A549 (cell line): ENCODE results near the gene TRAF3. TPM values are rescaled to one million over a fixed set of nuclear protein-coding genes. Genes with fewer than 3 reads are reported as not detected.

Source experiments
- ATAC-seq, 2 experiments: fragments of 200-7000 bp in 1 of 2; fragments of >200 bp in 1 of 2; cut with Nextera tagmentation in 1 of 2; cut with Tn5 transposase in 1 of 2; 3 replicates each; pipeline versions ENCODE4 v1.8.0 to v1.9.1; 2018 to 2020; ENCODE audit warnings: mild to moderate bottlenecking in 1 of 2, moderate library complexity in 1 of 2
- CTCF ChIA-PET: fragments of 300-600 bp; sonication (Branson Sonifier 250); formaldehyde crosslinking; extraction: SDS; loops from one replicate; lab custom pipeline; 2021; ENCODE audit warnings: antibody characterized with exemption, inconsistent platforms; lab: Yijun Ruan, JAX
- POLR2A ChIA-PET: fragments of 350-600 bp; formaldehyde crosslinking; extraction: SDS; loops from one replicate; lab custom pipeline; 2021; ENCODE audit warnings: antibody characterized with exemption, inconsistent platforms; lab: Yijun Ruan, JAX
- DNase-seq, 2 experiments: peaks; one replicate each; pipeline versions ENCODE4 v3.0.0 to v3.0.0-alpha.2; 2011 to 2016; ENCODE audit warnings: low read depth in 1 of 2, low spot score in 1 of 2
- FAIRE-seq: peaks from 2 replicates; lab custom pipeline; 2011; peaks lifted over from hg19 to GRCh38; lab: Jason Lieb, UNC
- H3K27ac ChIP-seq, 2 experiments: fragments of >200 bp; sonication (Bioruptor Twin); formaldehyde crosslinking; 3 replicates each; pipeline ENCODE4 v1.5.1; 2016 to 2017
- H3K4me1 ChIP-seq: fragments of >200 bp; sonication (Bioruptor Twin); formaldehyde crosslinking; 3 replicates; pipeline ENCODE4 v1.6.1; 2016
- H3K4me2 ChIP-seq: fragments of >200 bp; sonication (Bioruptor Twin); formaldehyde crosslinking; 3 replicates; pipeline ENCODE4 v1.6.1; 2016
- H3K4me3 ChIP-seq: fragments of >200 bp; sonication (Bioruptor Twin); formaldehyde crosslinking; 3 replicates; pipeline ENCODE4 v1.5.1; 2016
- H3K9me3 ChIP-seq: fragments of >200 bp; sonication (Bioruptor Twin); formaldehyde crosslinking; 3 replicates; pipeline ENCODE4 v1.6.1; 2016
- CBX8 ChIP-seq: fragments of 200-600 bp; sonication (generic); IDR thresholded peaks from 2 replicates; pipeline ENCODE4 v1.6.1; 2016
- EHF ChIP-seq: fragments of 250-450 bp; sonication (Bioruptor Pico); IDR thresholded peaks from 2 replicates; pipeline ENCODE4 v1.5.0; 2020; ENCODE audit warnings: mild to moderate bottlenecking
- ESRRA ChIP-seq: fragments of 150-350 bp; IDR thresholded peaks from 2 replicates; pipeline ENCODE4 v1.6.1; 2014; ENCODE audit warnings: mild to moderate bottlenecking, low read length, borderline replicate concordance
- GATA3 ChIP-seq: IDR thresholded peaks from 2 replicates; pipeline ENCODE4 v1.6.1; 2012; ENCODE audit warnings: borderline replicate concordance
- HES2 ChIP-seq: fragments of >200 bp; sonication (Bioruptor Twin); formaldehyde crosslinking; IDR thresholded peaks from 2 replicates; pipeline ENCODE4 v1.6.1; 2016
- HOXB13 ChIP-seq: fragments of 250-450 bp; sonication (Bioruptor Pico); IDR thresholded peaks from 2 replicates; pipeline ENCODE4 v1.5.0; 2020; ENCODE audit warnings: low read depth, mild to moderate bottlenecking, moderate library complexity
- JUNB ChIP-seq: fragments of >200 bp; sonication (Bioruptor Twin); formaldehyde crosslinking; IDR thresholded peaks from 2 replicates; pipeline ENCODE4 v1.6.1; 2016
- MAFK ChIP-seq: fragments of 450-650 bp; IDR thresholded peaks from 2 replicates; pipeline ENCODE4 v1.6.1; 2014; ENCODE audit not compliant: partially characterized antibody
- PHF8 ChIP-seq: fragments of 200-600 bp; sonication (generic); IDR thresholded peaks from 2 replicates; pipeline ENCODE4 v1.6.1; 2016; ENCODE audit warnings: low read depth, mild to moderate bottlenecking, antibody characterized with exemption, moderate library complexity, borderline replicate concordance
- RCOR1 ChIP-seq: fragments of 150-350 bp; IDR thresholded peaks from 2 replicates; pipeline ENCODE4 v1.6.1; 2014; ENCODE audit warnings: antibody characterized with exemption, low read length, low read depth
- ZSCAN20 ChIP-seq: fragments of 250-450 bp; sonication (Bioruptor Pico); IDR thresholded peaks from 2 replicates; pipeline ENCODE4 v1.8.0; 2022; ENCODE audit warnings: mild to moderate bottlenecking, moderate library complexity
- WGBS: methylation state at CpG from one replicate; pipeline ENCODE4 v1.1.6; 2017; ENCODE audit errors: missing lambda C conversion rate; 5-methylcytosine and 5-hydroxymethylcytosine counted together
- polyA plus RNA-seq, 4 experiments: library from polyadenylated mRNA; depleted of rRNA in 3 of 4; stranded (reverse); fragments of >200 nt; fragmentation: RNase III in 1 of 4; extraction: RNeasy Plus Mini Kit Qiagen cat#74134 plus additional on column Dnase treatment in 1 of 4; gene quantifications; 2 replicates in 3 of 4; 3 replicates in 1 of 4; pipeline ENCODE4 v1.2.3, GENCODE V29; 2011 to 2017
- TF ChIP-seq, protein P1 (sequence below): fragments of 200-600 bp; sonication (generic); IDR thresholded peaks from 2 replicates; pipeline ENCODE4 v1.6.1; 2016; ENCODE audit warnings: antibody characterized with exemption, mild to moderate bottlenecking, moderate library complexity
- TF ChIP-seq, protein P2 (sequence below): IDR thresholded peaks from 2 replicates; pipeline ENCODE4 v1.6.1; 2012
- TF ChIP-seq, protein P3 (sequence below): IDR thresholded peaks from 2 replicates; pipeline ENCODE4 v1.6.1; 2012; ENCODE audit warnings: low read depth, borderline replicate concordance
- TF ChIP-seq, protein P4 (sequence below): fragments of >200 bp; sonication (Bioruptor Twin); formaldehyde crosslinking; IDR thresholded peaks from 3 replicates; pipeline ENCODE4 v1.5.1; 2016
- TF ChIP-seq, protein P5 (sequence below): fragments of >200 bp; sonication (Bioruptor Twin); formaldehyde crosslinking; IDR thresholded peaks from 3 replicates; pipeline ENCODE4 v1.6.1; 2016

Gene TRAF3
- polyA plus RNA-seq, 2 of the 4 experiments (the other 2 are of a cell fraction), result 20.2 to 25.5 TPM

DNA sequence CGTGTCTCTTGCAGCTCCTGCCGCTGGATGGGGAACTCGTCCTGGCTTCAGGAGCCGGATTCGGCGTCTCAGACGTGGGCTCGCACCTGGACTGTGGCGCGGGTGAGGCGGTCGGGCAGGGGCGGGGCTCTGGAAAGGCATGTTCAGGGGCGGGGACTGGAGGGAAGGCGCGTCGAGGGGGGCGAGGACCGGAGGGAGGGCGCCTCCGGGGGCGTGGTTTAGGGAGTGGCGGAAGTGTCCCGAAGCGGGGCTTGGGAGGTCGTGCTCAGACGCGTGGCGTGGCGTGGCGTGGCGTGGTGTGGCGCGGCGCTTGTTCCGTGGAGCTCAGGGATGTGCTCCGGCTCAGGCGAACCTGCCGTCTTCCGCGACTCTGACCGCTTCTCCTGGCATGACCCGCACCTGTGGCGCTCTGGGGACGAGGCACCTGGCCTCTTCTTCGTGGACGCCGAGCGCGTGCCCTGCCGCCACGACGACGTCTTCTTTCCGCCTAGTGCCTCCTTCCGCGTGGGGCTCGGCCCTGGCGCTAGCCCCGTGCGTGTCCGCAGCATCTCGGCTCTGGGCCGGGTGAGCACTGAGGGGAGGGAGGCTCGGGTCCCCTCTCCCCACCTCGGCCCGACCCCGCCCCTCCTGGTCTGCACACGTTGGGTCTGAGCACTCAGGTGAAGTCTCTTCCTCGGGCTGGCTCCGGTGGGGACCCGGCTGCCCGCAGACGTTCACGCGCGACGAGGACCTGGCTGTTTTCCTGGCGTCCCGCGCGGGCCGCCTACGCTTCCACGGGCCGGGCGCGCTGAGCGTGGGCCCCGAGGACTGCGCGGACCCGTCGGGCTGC, 151.4 kb downstream of the TRAF3 start:
- ChIA-PET POLR2A (no interaction called here), CTCF (no interaction called here)
- H3K4me1 ChIP-seq, result no peaks in the 10 kb centered on the region
- H3K9me3 ChIP-seq, result no peaks in the 10 kb centered on the region
- DNase-seq, result no peak
- no peak overlapping the region for H3K27ac ChIP-seq
- FAIRE-seq, result no peak
- ATAC-seq, result no peak
- 92% methylated on average over 75 of the region's 94 CpGs for WGBS
- H3K4me3 ChIP-seq, result no peak overlapping the region
- no peak for TF ChIP-seq ESRRA
- TF ChIP-seq EHF (CRISPR knock-in tag), result no peak
- TF ChIP-seq, protein P1, sequence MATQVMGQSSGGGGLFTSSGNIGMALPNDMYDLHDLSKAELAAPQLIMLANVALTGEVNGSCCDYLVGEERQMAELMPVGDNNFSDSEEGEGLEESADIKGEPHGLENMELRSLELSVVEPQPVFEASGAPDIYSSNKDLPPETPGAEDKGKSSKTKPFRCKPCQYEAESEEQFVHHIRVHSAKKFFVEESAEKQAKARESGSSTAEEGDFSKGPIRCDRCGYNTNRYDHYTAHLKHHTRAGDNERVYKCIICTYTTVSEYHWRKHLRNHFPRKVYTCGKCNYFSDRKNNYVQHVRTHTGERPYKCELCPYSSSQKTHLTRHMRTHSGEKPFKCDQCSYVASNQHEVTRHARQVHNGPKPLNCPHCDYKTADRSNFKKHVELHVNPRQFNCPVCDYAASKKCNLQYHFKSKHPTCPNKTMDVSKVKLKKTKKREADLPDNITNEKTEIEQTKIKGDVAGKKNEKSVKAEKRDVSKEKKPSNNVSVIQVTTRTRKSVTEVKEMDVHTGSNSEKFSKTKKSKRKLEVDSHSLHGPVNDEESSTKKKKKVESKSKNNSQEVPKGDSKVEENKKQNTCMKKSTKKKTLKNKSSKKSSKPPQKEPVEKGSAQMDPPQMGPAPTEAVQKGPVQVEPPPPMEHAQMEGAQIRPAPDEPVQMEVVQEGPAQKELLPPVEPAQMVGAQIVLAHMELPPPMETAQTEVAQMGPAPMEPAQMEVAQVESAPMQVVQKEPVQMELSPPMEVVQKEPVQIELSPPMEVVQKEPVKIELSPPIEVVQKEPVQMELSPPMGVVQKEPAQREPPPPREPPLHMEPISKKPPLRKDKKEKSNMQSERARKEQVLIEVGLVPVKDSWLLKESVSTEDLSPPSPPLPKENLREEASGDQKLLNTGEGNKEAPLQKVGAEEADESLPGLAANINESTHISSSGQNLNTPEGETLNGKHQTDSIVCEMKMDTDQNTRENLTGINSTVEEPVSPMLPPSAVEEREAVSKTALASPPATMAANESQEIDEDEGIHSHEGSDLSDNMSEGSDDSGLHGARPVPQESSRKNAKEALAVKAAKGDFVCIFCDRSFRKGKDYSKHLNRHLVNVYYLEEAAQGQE, result no peak
- TF ChIP-seq HOXB13, result no peak
- no peak for TF ChIP-seq GATA3
- TF ChIP-seq PHF8, result no peak
- no peak for TF ChIP-seq HES2
- TF ChIP-seq CBX8, result no peak
- TF ChIP-seq, protein P2, sequence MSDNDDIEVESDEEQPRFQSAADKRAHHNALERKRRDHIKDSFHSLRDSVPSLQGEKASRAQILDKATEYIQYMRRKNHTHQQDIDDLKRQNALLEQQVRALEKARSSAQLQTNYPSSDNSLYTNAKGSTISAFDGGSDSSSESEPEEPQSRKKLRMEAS, result no peak
- TF ChIP-seq, protein P3, sequence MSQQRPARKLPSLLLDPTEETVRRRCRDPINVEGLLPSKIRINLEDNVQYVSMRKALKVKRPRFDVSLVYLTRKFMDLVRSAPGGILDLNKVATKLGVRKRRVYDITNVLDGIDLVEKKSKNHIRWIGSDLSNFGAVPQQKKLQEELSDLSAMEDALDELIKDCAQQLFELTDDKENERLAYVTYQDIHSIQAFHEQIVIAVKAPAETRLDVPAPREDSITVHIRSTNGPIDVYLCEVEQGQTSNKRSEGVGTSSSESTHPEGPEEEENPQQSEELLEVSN, result no peak
- TF ChIP-seq RCOR1, result no peak
- TF ChIP-seq ZSCAN20 (CRISPR knock-in tag), result no peak
- TF ChIP-seq MAFK, result no peak
- TF ChIP-seq, protein P4, sequence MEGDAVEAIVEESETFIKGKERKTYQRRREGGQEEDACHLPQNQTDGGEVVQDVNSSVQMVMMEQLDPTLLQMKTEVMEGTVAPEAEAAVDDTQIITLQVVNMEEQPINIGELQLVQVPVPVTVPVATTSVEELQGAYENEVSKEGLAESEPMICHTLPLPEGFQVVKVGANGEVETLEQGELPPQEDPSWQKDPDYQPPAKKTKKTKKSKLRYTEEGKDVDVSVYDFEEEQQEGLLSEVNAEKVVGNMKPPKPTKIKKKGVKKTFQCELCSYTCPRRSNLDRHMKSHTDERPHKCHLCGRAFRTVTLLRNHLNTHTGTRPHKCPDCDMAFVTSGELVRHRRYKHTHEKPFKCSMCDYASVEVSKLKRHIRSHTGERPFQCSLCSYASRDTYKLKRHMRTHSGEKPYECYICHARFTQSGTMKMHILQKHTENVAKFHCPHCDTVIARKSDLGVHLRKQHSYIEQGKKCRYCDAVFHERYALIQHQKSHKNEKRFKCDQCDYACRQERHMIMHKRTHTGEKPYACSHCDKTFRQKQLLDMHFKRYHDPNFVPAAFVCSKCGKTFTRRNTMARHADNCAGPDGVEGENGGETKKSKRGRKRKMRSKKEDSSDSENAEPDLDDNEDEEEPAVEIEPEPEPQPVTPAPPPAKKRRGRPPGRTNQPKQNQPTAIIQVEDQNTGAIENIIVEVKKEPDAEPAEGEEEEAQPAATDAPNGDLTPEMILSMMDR, result no peak
- no peak for TF ChIP-seq JUNB
- TF ChIP-seq, protein P5, sequence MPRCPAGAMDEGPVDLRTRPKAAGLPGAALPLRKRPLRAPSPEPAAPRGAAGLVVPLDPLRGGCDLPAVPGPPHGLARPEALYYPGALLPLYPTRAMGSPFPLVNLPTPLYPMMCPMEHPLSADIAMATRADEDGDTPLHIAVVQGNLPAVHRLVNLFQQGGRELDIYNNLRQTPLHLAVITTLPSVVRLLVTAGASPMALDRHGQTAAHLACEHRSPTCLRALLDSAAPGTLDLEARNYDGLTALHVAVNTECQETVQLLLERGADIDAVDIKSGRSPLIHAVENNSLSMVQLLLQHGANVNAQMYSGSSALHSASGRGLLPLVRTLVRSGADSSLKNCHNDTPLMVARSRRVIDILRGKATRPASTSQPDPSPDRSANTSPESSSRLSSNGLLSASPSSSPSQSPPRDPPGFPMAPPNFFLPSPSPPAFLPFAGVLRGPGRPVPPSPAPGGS, result no peak
- no peak overlapping the region for H3K4me2 ChIP-seq
